HG03558 (cell line): ENCODE results near the gene CSTF2.

Experiments used
- ATAC-seq: cut with Tn5 transposase; IDR thresholded peaks from one replicate; pipeline ENCODE4 v1.9.1; 2021; ENCODE audit warnings: moderate number of reproducible peaks; ENCODE audit not compliant: unreplicated experiment; ENCODE audit errors: extremely low read depth

Gene CSTF2

GRCh38 chrX:100870527-100870926 lies 50.3 kb downstream of the CSTF2 start:
- no peak for ATAC-seq

- no peak for ATAC-seq
These were observed 51.7 kb downstream of the CSTF2 start for GRCh38 chrX:100871594-100872560.

- ATAC-seq = no peak
These were observed 54.1 kb downstream of the CSTF2 start, which contains the start of gene NOX1 for GRCh38 chrX:100874325-100874724. Gene NOX1 (minus strand): TSS chrX:100874359. CDS start chrX:100874139, 220 bp downstream.

GRCh38 chrX:100880368-100880767 lies 60.2 kb downstream of the CSTF2 start:
- ATAC-seq = no peak

- no peak for ATAC-seq
These were observed 63.5 kb downstream of the CSTF2 start for GRCh38 chrX:100883654-100884053.
